ENCODE measurements around the gene YJU2.
"Not testable (repeated sequence)": the region's sequence is repeated elsewhere in the genome, so short reads cannot be mapped to it uniquely, and the experiment has no call there.

The YJU2 gene

GRCh38 chr19:4268816-4269430 is 22.0 kb downstream of the YJU2 start:
- DNase-seq = no peak

DNA sequence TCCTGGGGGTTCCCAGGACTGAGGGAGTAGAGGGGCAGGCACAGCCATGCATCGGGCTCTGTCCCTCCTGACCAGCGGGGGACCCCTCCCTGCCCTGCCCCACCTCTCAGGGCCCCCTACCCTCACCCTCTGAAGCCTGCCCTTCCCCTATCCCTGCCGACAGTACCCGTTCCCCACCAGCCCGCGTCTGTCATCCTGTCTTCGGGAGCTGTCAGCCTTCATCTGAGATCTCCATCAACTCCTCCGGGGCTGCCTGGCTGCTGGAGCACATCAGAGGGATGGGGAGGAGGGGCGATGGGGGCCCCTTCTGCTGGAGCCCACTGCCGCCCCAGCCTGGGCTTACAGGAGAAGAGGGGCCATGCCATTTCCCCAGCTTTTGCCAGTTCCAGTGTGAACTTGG is 26.0 kb downstream of the YJU2 start:
- no peak for DNase-seq

DNA sequence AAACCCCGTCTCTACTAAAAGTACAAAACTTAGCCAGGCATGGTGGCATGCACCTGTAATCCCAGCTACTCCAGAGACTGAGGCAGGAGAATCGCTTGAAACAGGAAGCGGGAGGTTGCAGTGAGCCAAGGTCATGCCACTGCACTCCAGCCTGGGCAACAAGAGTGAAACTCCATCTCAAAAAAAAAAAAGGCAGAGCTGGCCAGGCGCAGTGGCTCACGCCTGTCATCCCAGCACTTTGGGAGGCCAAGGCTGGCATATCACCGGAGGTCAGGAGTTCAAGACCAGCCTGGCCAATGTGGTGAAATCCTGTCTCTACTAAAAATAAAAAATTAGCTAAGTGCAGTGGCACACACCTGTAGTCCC is 27.4 kb downstream of the YJU2 start:
- not testable (repeated sequence) for DNase-seq

- DNase-seq = no peak
Observed at GRCh38 chr19:4277191-4277696, 30.4 kb downstream of the YJU2 start.

GRCh38 chr19:4278010-4278409 is 31.1 kb downstream of the YJU2 start:
- no peak for DNase-seq

DNA sequence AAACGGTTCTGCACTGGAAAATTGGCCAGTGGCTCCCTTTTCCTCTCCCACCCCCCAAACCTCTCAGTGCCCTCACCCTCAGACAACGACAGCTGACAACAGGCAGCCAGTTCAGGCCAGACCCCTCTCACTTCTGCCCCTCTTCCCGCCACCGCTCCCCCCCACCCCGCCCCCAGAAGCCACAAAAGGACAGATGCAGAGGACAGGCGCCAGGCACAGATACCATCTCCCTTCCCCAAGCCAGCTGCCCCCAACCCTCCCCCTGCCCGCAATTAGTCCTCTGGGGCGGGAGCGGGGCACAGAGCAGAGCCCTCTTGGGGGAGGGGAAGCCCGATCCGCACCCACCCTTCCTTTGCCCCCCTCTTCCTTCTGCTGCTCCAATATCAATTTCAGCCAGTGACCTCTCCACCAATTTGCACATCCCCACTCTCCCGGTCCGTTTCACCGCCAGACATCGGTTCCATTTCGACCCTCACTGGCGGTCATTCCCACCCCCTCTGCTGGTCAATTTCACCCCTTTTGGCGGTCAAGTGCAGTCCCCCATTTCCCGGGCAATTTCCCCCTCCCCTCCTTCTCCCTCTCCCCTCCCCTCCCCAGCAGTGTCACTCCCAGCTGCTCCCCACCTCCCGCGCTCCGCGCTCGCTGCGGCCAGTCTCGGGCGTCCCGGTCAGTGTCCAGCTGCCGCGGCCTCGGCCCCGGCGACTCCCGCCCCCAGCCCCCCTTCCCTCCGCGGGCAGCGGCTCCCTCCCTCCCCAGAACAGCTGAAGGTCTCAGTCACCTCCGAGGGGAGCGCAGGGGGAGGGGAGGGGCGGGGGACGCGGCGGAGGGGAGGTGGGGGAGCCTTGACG is 31.8 kb downstream of the YJU2 start, which contains the start of gene SHD:
Gene SHD, plus strand, starts transcription at position 848 of the 848 bp plus-strand sequence. CDS start 798 bp downstream, outside the sequence.
- DNase-seq = no peak

DNA sequence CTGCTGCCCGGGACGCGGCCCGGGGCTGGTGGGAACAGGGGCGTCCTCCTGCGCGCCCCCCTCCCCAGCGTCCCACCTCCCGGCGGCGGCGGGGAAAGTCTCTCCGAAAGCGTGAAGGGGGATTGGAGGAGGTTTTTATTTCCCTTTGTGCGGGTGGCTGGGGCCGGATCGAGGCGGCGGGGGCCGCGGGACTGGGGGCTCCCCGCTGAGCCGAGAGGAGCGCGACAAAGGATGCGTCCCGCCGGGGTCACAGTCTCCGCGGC is 32.3 kb downstream of the YJU2 start:
- no peak for DNase-seq

DNA sequence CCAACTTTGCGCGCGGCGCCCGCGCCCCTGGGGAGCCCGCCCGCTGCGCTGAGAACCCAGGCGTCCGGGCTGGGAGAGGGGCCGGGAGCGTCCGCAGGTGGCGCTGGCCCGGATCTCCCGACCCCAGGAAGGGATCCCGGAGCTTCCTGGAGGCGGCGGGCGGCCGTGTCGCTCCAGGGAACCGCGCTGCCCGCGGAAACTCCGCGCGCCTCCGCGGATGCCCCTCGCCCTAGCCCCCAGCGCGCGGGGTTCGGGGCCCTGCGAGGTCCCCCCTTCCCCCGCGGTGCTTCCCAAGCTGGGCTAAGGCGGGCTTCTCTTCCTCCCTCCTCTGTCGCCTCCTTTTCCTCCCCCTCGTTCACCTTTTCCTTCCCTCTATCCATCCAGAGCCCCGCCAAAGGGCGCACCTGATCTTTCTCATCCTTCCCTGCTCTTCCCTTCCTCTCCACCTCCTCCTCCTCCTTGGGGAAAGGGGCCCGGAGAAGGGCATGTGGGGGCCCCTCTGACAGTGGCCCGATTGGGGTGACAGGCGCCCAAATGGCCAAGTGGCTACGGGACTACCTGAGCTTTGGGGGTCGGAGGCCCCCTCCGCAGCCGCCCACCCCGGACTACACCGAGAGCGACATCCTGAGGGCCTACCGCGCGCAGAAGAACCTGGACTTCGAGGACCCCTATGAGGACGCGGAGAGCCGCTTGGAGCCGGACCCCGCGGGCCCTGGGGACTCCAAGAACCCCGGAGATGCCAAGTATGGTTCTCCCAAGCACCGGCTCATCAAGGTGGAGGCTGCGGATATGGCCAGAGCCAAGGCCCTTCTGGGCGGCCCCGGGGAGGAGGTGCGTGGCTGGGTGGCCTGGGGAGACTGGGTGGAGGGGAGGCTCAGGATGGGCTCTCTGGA is 32.9 kb downstream of the YJU2 start:
- DNase-seq = no peak

DNA sequence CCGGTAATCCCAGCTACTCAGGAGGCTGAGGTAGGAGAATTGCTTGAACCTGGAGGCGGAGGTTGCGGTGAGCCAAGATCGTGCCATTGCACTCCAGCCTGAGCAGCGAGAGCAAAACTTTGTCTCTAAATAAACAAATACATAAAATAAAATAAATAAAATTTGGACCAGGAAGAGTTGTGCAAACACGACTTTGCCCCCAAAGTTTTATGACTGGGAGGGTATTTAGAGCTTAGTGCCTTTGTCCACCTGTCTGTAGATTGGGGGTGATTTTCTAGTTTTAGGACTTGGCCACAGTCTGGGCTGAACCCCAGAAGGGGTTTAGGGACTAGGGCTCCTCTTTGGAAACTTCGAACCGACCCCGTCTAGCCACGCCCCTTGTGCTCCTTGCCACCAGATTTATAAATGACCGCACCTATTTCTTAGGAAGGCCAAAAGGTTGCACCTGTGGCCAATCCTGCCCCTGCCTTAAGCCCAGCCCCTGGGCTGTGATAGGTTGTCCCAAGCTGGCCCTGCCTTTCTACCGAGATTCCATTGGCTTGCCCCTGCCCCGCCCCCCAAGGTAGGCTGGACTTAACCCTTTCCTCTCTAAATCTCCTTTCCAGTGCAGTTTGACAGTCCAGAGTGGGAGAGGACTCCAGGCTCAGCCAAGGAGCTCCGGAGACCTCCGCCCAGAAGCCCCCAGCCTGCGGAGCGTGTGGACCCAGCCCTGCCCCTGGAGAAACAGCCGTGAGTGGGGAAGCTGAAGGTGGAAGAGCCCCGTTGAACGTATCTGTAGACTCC is 37.5 kb downstream of the YJU2 start:
- no peak for DNase-seq

DNA sequence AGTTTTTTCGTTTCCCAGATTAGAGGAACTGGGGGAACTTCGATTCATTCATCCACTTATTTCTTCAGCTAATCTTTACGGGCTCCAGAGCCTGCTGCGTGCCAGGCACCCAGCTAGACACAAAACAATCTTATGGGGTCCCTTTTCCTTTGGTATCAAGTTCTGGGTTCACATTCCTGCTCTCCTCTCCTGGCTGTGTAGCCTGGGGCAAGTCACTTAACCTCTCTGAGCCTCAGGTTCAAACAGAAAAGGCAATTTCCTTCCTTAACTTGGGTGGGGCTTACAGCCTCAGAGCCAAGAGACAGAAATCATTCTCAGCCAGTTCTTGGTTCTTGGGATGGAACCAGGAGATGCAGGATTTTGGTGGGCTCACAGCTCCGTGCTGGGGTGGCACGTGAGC is 38.1 kb downstream of the YJU2 start:
- DNase-seq = no peak

DNA sequence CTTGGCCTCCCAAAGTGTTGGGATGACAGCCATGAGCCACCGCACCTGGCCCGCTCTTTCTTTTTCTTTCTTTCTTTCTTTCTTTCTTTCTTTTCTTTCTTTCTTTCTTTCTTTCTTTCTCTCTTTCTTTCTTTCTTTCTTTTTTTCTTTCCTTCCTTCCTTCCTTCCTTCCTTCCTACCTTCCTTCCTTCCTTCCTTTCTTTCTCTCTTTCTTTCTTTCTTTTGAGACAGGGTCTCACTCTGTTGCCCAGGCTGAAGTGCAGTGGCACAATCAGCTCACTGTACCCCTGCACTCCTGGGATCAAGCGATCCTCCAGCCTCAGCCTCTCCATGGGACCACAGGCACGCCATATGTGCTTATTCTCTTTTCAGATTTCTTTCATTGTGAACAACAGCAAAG is 39.3 kb downstream of the YJU2 start:
- not testable (repeated sequence) for DNase-seq

GRCh38 chr19:4288091-4288777 is 41.4 kb downstream of the YJU2 start:
- DNase-seq = no peak

- DNase-seq = no peak
Observed at GRCh38 chr19:4291184-4291732, 44.4 kb downstream of the YJU2 start.

- no peak for DNase-seq
Observed at GRCh38 chr19:4292515-4292914, 45.6 kb downstream of the YJU2 start.

GRCh38 chr19:4294389-4294788 is 47.5 kb downstream of the YJU2 start:
- no peak for DNase-seq

GRCh38 chr19:4295972-4296771 is 49.3 kb downstream of the YJU2 start:
- DNase-seq = no peak

- DNase-seq = no peak
Observed at GRCh38 chr19:4297901-4298809, 51.3 kb downstream of the YJU2 start.

- DNase-seq = no peak
Observed at GRCh38 chr19:4298810-4299550, 52.1 kb downstream of the YJU2 start.

DNA sequence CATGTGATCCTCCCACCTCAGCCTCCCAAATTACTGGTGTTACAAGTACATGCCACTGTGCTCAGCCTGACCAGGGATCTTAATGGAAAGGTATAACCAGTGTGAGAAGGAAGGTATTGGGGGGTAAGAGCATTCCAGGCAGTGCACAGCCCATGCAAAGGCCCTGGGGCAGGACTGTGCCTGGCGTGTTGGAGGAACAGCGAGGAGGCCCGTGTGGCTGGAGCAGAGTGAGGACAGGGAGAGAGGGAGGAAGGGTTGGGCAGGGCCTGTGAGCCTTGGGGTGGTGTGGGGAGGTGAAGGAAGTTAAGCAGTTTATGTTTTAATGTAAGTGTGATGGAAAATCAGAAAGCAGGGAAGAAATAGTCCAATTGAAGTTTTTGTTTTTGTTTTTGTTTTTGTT is 53.7 kb downstream of the YJU2 start:
- no peak for DNase-seq
